Osteocyte (in vitro differentiated cells): ENCODE results near the gene LACTBL1. TPM values are rescaled to one million over a fixed set of nuclear protein-coding genes. Genes with fewer than 3 reads are reported as not detected.
A peak's percentile ranks its signal among the peaks of the same experiment; 100 is the strongest.

ENCODE experiments used
- DNase-seq: peaks from one replicate; pipeline ENCODE4 v3.0.0; 2021; ENCODE audit warnings: mixed read lengths; ENCODE audit not compliant: unreplicated experiment; ENCODE audit errors: extremely low spot score
- H3K27ac Mint-ChIP-seq: one replicate; pipeline ENCODE4 v1.8.0; 2021; ENCODE audit warnings: mild to moderate bottlenecking, mixed read lengths; ENCODE audit not compliant: unreplicated experiment
- H3K27me3 Mint-ChIP-seq: one replicate; pipeline ENCODE4 v1.8.0; 2021; ENCODE audit warnings: mixed read lengths; ENCODE audit not compliant: unreplicated experiment
- H3K36me3 Mint-ChIP-seq: one replicate; pipeline ENCODE4 v1.8.0; 2021; ENCODE audit warnings: mixed read lengths; ENCODE audit not compliant: unreplicated experiment
- H3K4me1 Mint-ChIP-seq: one replicate; pipeline ENCODE4 v1.8.0; 2021; ENCODE audit warnings: mixed read lengths; ENCODE audit not compliant: unreplicated experiment
- H3K4me3 Mint-ChIP-seq: one replicate; pipeline ENCODE4 v1.8.0; 2021; ENCODE audit warnings: mild to moderate bottlenecking, moderate library complexity, mixed read lengths; ENCODE audit not compliant: unreplicated experiment
- H3K9me3 Mint-ChIP-seq: one replicate; pipeline ENCODE4 v1.8.0; 2021; ENCODE audit warnings: mixed read lengths; ENCODE audit not compliant: unreplicated experiment
- CTCF ChIP-seq: fragments of 200-600 bp; sonication (generic); IDR thresholded peaks from 2 replicates; pipeline ENCODE4 v1.5.0; 2021; ENCODE audit warnings: antibody characterized with exemption, mild to moderate bottlenecking, moderate library complexity
- total RNA-seq: library from RNA; stranded (reverse); gene quantifications from 2 replicates; pipeline ENCODE4 v1.2.1, GENCODE V29; 2021

LACTBL1 gene
- total RNA-seq, 1 donor from 2014 or later, result not detected

- TF ChIP-seq CTCF, result no peak
- Mint-ChIP-seq H3K27ac (no peak overlapping the region), H3K4me1 (peaks cover 11% of the 10 kb centered on the region), H3K9me3 (no peaks in the 10 kb centered on the region), H3K27me3 (peaks cover 19% of the 10 kb centered on the region), H3K4me3 (no peak overlapping the region), H3K36me3 (peaks cover 2% of the 10 kb centered on the region)
- no peak for DNase-seq
Measured at GRCh38 chr1:22922640-22923039, 50.0 kb downstream of the LACTBL1 start.

- H3K4me3 Mint-ChIP-seq, result no peak overlapping the region
- H3K36me3 Mint-ChIP-seq, result peaks cover 2% of the 10 kb centered on the region
- H3K9me3 Mint-ChIP-seq, result no peaks in the 10 kb centered on the region
- H3K4me1 Mint-ChIP-seq, result peaks cover 11% of the 10 kb centered on the region
- no peak for TF ChIP-seq CTCF
- H3K27ac Mint-ChIP-seq, result peak overlapping the region; percentile 4
- peaks cover 12% of the 10 kb centered on the region for H3K27me3 Mint-ChIP-seq
- DNase-seq, result no peak
Measured at GRCh38 chr1:22921452-22922126, 51.1 kb downstream of the LACTBL1 start.

- Mint-ChIP-seq H3K36me3 (peaks cover 2% of the 10 kb centered on the region), H3K9me3 (no peaks in the 10 kb centered on the region), H3K27me3 (peaks cover 7% of the 10 kb centered on the region), H3K4me3 (no peak overlapping the region), H3K4me1 (peaks cover 11% of the 10 kb centered on the region), H3K27ac (no peak overlapping the region)
- DNase-seq, result no peak
- TF ChIP-seq CTCF, result no peak
Measured at GRCh38 chr1:22920734-22921451, 51.8 kb downstream of the LACTBL1 start.

GRCh38 chr1:22920026-22920733, 52.5 kb downstream of the LACTBL1 start:
- H3K9me3 Mint-ChIP-seq, result no peaks in the 10 kb centered on the region
- no peak for TF ChIP-seq CTCF
- peaks cover 2% of the 10 kb centered on the region for H3K36me3 Mint-ChIP-seq
- no peak overlapping the region for H3K4me3 Mint-ChIP-seq
- DNase-seq, result no peak
- H3K27me3 Mint-ChIP-seq, result peaks cover 5% of the 10 kb centered on the region
- no peak overlapping the region for H3K27ac Mint-ChIP-seq
- H3K4me1 Mint-ChIP-seq, result peaks cover 11% of the 10 kb centered on the region
